Measurements from ENCODE around the gene ATXN2. TPM values are rescaled to one million over a fixed set of nuclear protein-coding genes. Genes with fewer than 3 reads are reported as not detected.

The ATXN2 gene
- total RNA-seq, 1 donor from 2014 or later: 14.2 TPM

GRCh38 chr12:111448846-111449790 lies 150.0 kb downstream of the ATXN2 start:
- TF ChIP-seq CTCF (conservative IDR thresholded peaks at IDR 0.05; ENCODE audit: low read depth, low read length): no peak
- H3K4me3 ChIP-seq (ENCODE audit: low read depth, low read length): no peak overlapping the region
- no peak for DNase-seq (ENCODE audit: low read depth)

- H3K4me3 ChIP-seq (ENCODE audit: low read depth, low read length): no peak overlapping the region
- no peak for TF ChIP-seq CTCF (conservative IDR thresholded peaks at IDR 0.05; ENCODE audit: low read depth, low read length)
- no peak for DNase-seq (ENCODE audit: low read depth)
Measured at GRCh38 chr12:111448266-111448830, 150.8 kb downstream of the ATXN2 start.

- no peak for DNase-seq (ENCODE audit: low read depth)
- no peak for TF ChIP-seq CTCF (conservative IDR thresholded peaks at IDR 0.05; ENCODE audit: low read depth, low read length)
- H3K4me3 ChIP-seq (ENCODE audit: low read depth, low read length): no peak overlapping the region
Measured at GRCh38 chr12:111447571-111448265, 151.4 kb downstream of the ATXN2 start.

- no peak for TF ChIP-seq CTCF (conservative IDR thresholded peaks at IDR 0.05; ENCODE audit: low read depth, low read length)
- no peak for DNase-seq (ENCODE audit: low read depth)
- H3K4me3 ChIP-seq (ENCODE audit: low read depth, low read length): no peak overlapping the region
Measured at GRCh38 chr12:111446631-111447570, 152.2 kb downstream of the ATXN2 start.

GRCh38 chr12:111445726-111446581 lies 153.2 kb downstream of the ATXN2 start:
- no peak overlapping the region for H3K4me3 ChIP-seq (ENCODE audit: low read depth, low read length)
- no peak for TF ChIP-seq CTCF (conservative IDR thresholded peaks at IDR 0.05; ENCODE audit: low read depth, low read length)
- no peak for DNase-seq (ENCODE audit: low read depth)

All from epithelial cell of proximal tubule (primary cell).